ENCODE data around the gene PIGV.
"Not testable (repeated sequence)": the region's sequence is repeated elsewhere in the genome, so short reads cannot be mapped to it uniquely, and the experiment has no call there.

PIGV gene

GRCh38 chr1:26810105-26810504, 22.4 kb downstream of the PIGV start:
- not testable (repeated sequence) for H3K4me3 ChIP-seq (ENCODE audit: low read depth, low read length)

GRCh38 chr1:26811057-26811456, 23.3 kb downstream of the PIGV start:
- no peak for DNase-seq (ENCODE audit: low read depth)
- no peak for TF ChIP-seq CTCF (IDR thresholded peaks at IDR 0.05; ENCODE audit: insufficient read depth, low read depth, low read length, missing control alignments)
- no peak overlapping the region for H3K4me3 ChIP-seq (ENCODE audit: low read depth, low read length)

More at GRCh38 chr1:26810105-26810504, 22.4 kb downstream of the PIGV start:
- peak; percentile 84 for DNase-seq (ENCODE audit: low read depth)
- peak; percentile 76 for TF ChIP-seq CTCF (IDR thresholded peaks at IDR 0.05; ENCODE audit: insufficient read depth, low read depth, low read length, missing control alignments)

- no peak for TF ChIP-seq CTCF (IDR thresholded peaks at IDR 0.05; ENCODE audit: insufficient read depth, low read depth, low read length, missing control alignments)
- H3K4me3 ChIP-seq (ENCODE audit: low read depth, low read length): no peak overlapping the region
- DNase-seq (ENCODE audit: low read depth): no peak
These were observed 24.0 kb downstream of the PIGV start for GRCh38 chr1:26811708-26812107.

- no peak overlapping the region for H3K4me3 ChIP-seq (ENCODE audit: low read depth, low read length)
- no peak for DNase-seq (ENCODE audit: low read depth)
- no peak for TF ChIP-seq CTCF (IDR thresholded peaks at IDR 0.05; ENCODE audit: insufficient read depth, low read depth, low read length, missing control alignments)
These were observed 26.6 kb downstream of the PIGV start for GRCh38 chr1:26814377-26814776.

DNA sequence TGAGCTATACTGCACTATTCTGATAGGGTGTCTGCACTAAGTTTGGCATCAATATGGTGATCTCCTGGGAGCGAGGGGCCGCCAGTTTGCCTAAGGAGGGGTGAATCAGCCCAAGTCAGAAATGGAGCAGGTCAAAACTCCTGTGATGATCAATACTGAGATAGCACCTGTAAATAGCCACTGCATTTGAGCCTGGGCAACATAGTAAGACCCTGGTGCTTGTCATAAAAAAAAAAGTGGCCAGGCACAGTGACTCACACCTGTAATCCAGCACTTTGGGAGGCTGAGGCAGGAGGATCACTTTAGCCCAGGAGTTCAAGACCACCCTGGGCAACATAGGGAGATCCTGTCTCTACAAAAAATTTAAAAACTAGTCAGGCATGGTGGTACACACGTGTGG, 27.1 kb downstream of the PIGV start:
- DNase-seq (ENCODE audit: low read depth): no peak
- no peak for TF ChIP-seq CTCF (IDR thresholded peaks at IDR 0.05; ENCODE audit: insufficient read depth, low read depth, low read length, missing control alignments)
- no peak overlapping the region for H3K4me3 ChIP-seq (ENCODE audit: low read depth, low read length)

- H3K4me3 ChIP-seq (ENCODE audit: low read depth, low read length): no peak overlapping the region
- TF ChIP-seq CTCF (IDR thresholded peaks at IDR 0.05; ENCODE audit: insufficient read depth, low read depth, low read length, missing control alignments): peak; percentile 48
- peak; percentile 84 for DNase-seq (ENCODE audit: low read depth)
These were observed 33.1 kb downstream of the PIGV start for GRCh38 chr1:26820784-26821269.

- no peak overlapping the region for H3K4me3 ChIP-seq (ENCODE audit: low read depth, low read length)
- no peak for DNase-seq (ENCODE audit: low read depth)
- TF ChIP-seq CTCF (IDR thresholded peaks at IDR 0.05; ENCODE audit: insufficient read depth, low read depth, low read length, missing control alignments): peak; percentile 5
These were observed 35.1 kb downstream of the PIGV start for GRCh38 chr1:26822737-26823395.

All from GM12865 (cell line).